Glutamatergic neuron (in vitro differentiated cells): ENCODE measurements around the gene CDS1. TPM values are rescaled to one million over a fixed set of nuclear protein-coding genes. Genes with fewer than 3 reads are reported as not detected.
"Not testable (repeated sequence)": the region's sequence is repeated elsewhere in the genome, so short reads cannot be mapped to it uniquely, and the experiment has no call there.

Experiments used
- DNase-seq: peaks from one replicate; pipeline ENCODE4 v3.0.0; 2022
- H3K27ac Mint-ChIP-seq: one replicate; pipeline ENCODE4 v1.8.0; 2020; ENCODE audit warnings: mild to moderate bottlenecking, mixed read lengths, inconsistent platforms; ENCODE audit not compliant: unreplicated experiment
- H3K27me3 Mint-ChIP-seq: one replicate; pipeline ENCODE4 v1.8.0; 2020; ENCODE audit warnings: mild to moderate bottlenecking, moderate library complexity, mixed read lengths, inconsistent platforms; ENCODE audit not compliant: unreplicated experiment
- H3K36me3 Mint-ChIP-seq: one replicate; pipeline ENCODE4 v1.8.0; 2020; ENCODE audit warnings: mild to moderate bottlenecking, mixed read lengths, inconsistent platforms; ENCODE audit not compliant: unreplicated experiment
- H3K4me1 Mint-ChIP-seq: one replicate; pipeline ENCODE4 v1.8.0; 2020; ENCODE audit warnings: mild to moderate bottlenecking, low read depth, mixed read lengths, inconsistent platforms; ENCODE audit not compliant: unreplicated experiment
- H3K4me3 Mint-ChIP-seq: one replicate; pipeline ENCODE4 v1.8.0; 2020; ENCODE audit warnings: mild to moderate bottlenecking, mixed read lengths, inconsistent platforms; ENCODE audit not compliant: unreplicated experiment
- H3K9me3 Mint-ChIP-seq: one replicate; pipeline ENCODE4 v1.8.0; 2020; ENCODE audit warnings: mild to moderate bottlenecking, moderate library complexity, mixed read lengths, inconsistent platforms; ENCODE audit not compliant: unreplicated experiment
- total RNA-seq: library from RNA; stranded (reverse); fragmentation: NEBNext Ultra II Directional; extraction: Animal tissue kit (Norgen Biotek cat#: 25700); gene quantifications from one replicate; pipeline ENCODE4 v1.2.1, GENCODE V29; 2021; ENCODE audit not compliant: unreplicated experiment
- TF ChIP-seq, protein P1 (sequence below): fragments of 200-600 bp; sonication (generic); IDR thresholded peaks from one replicate; pipeline ENCODE4 v1.5.0; 2021; ENCODE audit not compliant: partially characterized antibody, unreplicated experiment

Gene CDS1
- total RNA-seq, 1 donor from 2014 or later: 1.3 TPM

DNA sequence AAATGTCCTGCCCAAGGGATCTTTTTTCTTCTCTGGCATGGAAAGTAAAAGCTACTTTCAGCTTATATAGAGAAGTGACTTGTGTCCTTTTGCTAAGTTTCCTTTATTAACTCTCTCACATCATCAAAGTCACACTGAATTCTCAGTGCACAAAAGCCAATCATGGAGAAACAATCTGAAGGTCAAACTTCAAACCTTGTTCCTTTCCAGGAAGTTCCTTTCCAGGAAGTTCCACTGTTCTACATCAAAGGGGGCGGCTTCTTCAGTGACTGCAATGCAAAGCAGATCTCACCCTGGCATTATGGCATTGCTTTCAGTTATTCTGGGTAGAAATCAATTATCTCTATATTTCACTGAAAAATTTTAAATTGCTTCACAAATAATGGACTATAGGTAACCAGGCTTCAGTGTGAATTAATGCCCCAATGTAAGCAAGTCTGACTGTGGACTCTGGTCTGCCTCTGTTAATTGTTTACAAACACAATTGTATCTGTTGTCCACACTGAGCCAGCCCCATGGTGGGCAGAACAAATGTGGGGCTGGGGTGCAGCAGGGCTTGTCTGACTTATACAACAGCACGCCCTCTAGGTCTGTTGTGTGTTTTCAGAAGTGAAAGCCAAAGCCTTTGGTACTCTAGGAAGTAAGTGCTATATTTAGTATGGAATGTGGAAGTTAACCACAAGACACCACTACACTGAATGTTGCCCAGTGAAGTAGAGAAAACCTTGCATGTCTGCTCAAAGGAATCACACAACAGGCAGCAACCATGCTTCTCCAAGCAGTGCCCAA, 98.8 kb downstream of the CDS1 start:
- Mint-ChIP-seq H3K9me3 (peaks cover 2% of the 10 kb centered on the region), H3K27me3 (peaks cover 2% of the 10 kb centered on the region), H3K4me3 (no peak overlapping the region), H3K27ac (no peak overlapping the region), H3K36me3 (no peaks in the 10 kb centered on the region), H3K4me1 (no peaks in the 10 kb centered on the region)
- TF ChIP-seq, protein P1, sequence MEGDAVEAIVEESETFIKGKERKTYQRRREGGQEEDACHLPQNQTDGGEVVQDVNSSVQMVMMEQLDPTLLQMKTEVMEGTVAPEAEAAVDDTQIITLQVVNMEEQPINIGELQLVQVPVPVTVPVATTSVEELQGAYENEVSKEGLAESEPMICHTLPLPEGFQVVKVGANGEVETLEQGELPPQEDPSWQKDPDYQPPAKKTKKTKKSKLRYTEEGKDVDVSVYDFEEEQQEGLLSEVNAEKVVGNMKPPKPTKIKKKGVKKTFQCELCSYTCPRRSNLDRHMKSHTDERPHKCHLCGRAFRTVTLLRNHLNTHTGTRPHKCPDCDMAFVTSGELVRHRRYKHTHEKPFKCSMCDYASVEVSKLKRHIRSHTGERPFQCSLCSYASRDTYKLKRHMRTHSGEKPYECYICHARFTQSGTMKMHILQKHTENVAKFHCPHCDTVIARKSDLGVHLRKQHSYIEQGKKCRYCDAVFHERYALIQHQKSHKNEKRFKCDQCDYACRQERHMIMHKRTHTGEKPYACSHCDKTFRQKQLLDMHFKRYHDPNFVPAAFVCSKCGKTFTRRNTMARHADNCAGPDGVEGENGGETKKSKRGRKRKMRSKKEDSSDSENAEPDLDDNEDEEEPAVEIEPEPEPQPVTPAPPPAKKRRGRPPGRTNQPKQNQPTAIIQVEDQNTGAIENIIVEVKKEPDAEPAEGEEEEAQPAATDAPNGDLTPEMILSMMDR: no peak
- DNase-seq: no peak

DNA sequence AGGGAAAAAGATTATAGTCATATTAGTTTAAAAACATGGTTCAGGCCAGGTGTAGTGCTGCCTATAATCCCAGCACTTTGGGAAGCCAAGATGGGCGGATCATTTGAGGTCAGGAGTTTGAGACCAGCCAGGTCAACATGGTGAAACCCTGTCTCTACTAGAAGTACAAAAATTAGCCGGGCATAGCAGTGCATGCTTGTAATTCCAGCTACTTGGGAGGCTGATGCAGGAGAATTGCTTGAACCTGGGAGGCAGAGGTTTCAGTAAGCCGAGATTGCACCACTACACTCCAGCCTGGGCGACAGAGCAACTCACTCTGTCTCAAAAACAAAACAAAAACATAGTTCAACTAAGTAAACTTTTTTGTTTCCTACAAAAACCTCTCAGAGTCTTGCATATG, 99.7 kb downstream of the CDS1 start:
- H3K4me3 Mint-ChIP-seq, H3K4me1 Mint-ChIP-seq, H3K9me3 Mint-ChIP-seq, H3K27ac Mint-ChIP-seq, DNase-seq, H3K27me3 Mint-ChIP-seq, H3K36me3 Mint-ChIP-seq: not testable (repeated sequence)

GRCh38 chr4:84683064-84683850, 100.3 kb downstream of the CDS1 start:
- DNase-seq: no peak
- Mint-ChIP-seq H3K4me1 (no peaks in the 10 kb centered on the region), H3K9me3 (peaks cover 2% of the 10 kb centered on the region), H3K27ac (no peak overlapping the region), H3K36me3 (no peaks in the 10 kb centered on the region), H3K4me3 (no peak overlapping the region), H3K27me3 (peaks cover 4% of the 10 kb centered on the region)
- TF ChIP-seq, protein P1: no peak

GRCh38 chr4:84684361-84684760, 101.4 kb downstream of the CDS1 start:
- peaks cover 4% of the 10 kb centered on the region for H3K27me3 Mint-ChIP-seq
- H3K27ac Mint-ChIP-seq: no peak overlapping the region
- TF ChIP-seq, protein P1: no peak
- no peaks in the 10 kb centered on the region for H3K4me1 Mint-ChIP-seq
- no peak for DNase-seq
- no peak overlapping the region for H3K4me3 Mint-ChIP-seq
- H3K36me3 Mint-ChIP-seq: no peaks in the 10 kb centered on the region
- peaks cover 2% of the 10 kb centered on the region for H3K9me3 Mint-ChIP-seq

DNA sequence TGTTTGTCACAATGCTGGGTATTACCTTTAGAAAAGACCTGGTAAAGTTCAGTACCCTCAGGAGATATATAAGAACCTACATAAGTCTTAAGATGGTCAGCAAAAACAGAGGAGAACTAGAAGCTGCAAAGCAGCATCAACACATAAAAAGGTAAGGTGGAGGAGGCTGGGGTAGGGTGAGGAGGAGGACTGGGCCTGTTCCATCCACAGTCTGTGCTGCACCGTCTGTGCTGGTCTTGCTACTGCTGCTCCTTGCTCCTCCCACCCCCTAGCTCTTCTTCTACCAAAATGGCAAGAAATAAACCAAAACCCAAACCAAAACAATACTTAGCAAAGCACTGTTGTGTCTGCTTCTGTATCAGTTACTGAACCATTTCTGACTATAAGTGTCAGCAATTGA, 102.2 kb downstream of the CDS1 start:
- H3K27ac Mint-ChIP-seq: no peak overlapping the region
- H3K9me3 Mint-ChIP-seq: peaks cover 2% of the 10 kb centered on the region
- TF ChIP-seq, protein P1: no peak
- H3K4me3 Mint-ChIP-seq: no peak overlapping the region
- no peaks in the 10 kb centered on the region for H3K4me1 Mint-ChIP-seq
- H3K36me3 Mint-ChIP-seq: no peaks in the 10 kb centered on the region
- DNase-seq: no peak
- H3K27me3 Mint-ChIP-seq: peaks cover 4% of the 10 kb centered on the region
